Ovary (tissue), 3 donors: ENCODE data around the gene CHFR.

Experiments
- POLR2A ChIP-seq: fragments of 450-650 bp; IDR thresholded peaks from one replicate; pipeline ENCODE4 v1.6.1; 2017; ENCODE audit warnings: antibody characterized with exemption, mild to moderate bottlenecking, moderate library complexity
- TF ChIP-seq, protein P1 (sequence below), 3 donors: fragments of 450-650 bp in 2 of 3; fragments of 200-600 bp in 1 of 3; IDR thresholded peaks; one replicate each; pipeline versions ENCODE4 v1.5.1 to v1.8.0; 2016 to 2022; ENCODE audit warnings: antibody characterized with exemption in 3 of 3, mild to moderate bottlenecking in 1 of 3
- donor health status: DM: no; HTN: no; CAD: no.

DNA sequence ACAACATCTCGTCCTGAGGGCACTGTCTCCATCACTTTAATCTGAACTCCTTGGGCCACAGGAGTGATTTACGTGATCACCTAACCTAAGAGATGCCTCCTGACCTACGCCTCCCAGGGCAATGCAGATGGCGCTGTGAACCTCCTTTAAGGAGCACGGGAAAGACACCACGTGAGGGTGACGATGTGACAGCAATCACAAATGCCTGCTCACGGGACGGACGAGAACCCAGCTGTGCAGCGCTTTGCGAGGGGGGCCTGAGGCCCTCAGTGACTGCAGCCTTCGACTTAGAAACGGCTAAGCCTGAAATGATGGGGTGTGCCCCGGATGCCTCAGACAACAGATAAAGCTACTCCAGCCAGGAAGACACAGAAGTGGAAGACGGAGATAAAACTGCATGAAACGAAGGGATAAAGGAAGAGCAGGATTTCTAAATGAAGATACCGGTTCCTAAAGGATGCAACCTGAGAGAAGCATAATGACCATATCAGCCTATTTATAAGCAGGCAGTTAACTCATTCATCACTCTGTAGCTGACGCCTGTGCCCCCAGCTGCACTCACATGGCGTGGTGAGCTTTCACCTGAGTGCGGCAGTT, 44.9 kb downstream of the CHFR start:
- no peak for TF ChIP-seq POLR2A
- TF ChIP-seq, protein P1, sequence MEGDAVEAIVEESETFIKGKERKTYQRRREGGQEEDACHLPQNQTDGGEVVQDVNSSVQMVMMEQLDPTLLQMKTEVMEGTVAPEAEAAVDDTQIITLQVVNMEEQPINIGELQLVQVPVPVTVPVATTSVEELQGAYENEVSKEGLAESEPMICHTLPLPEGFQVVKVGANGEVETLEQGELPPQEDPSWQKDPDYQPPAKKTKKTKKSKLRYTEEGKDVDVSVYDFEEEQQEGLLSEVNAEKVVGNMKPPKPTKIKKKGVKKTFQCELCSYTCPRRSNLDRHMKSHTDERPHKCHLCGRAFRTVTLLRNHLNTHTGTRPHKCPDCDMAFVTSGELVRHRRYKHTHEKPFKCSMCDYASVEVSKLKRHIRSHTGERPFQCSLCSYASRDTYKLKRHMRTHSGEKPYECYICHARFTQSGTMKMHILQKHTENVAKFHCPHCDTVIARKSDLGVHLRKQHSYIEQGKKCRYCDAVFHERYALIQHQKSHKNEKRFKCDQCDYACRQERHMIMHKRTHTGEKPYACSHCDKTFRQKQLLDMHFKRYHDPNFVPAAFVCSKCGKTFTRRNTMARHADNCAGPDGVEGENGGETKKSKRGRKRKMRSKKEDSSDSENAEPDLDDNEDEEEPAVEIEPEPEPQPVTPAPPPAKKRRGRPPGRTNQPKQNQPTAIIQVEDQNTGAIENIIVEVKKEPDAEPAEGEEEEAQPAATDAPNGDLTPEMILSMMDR (IDR thresholded peaks at IDR 0.05), result no peak
